MCF 10A (cell line): ENCODE data around the gene ME3. TPM values are rescaled to one million over a fixed set of nuclear protein-coding genes. Genes with fewer than 3 reads are reported as not detected.

ENCODE experiments used
- BruUV-seq: library from RNA; stranded (reverse); fragments of 400-500 nt; replicated peaks from 2 replicates; lab custom pipeline; 2021; lab: Mats Ljungman, UMichigan
- CTCF ChIA-PET: fragments of 300-600 bp; sonication (Branson Sonifier 250); formaldehyde crosslinking; extraction: SDS; loops from one replicate; lab custom pipeline; 2021; ENCODE audit warnings: antibody characterized with exemption, inconsistent platforms; lab: Yijun Ruan, JAX
- POLR2A ChIA-PET: fragments of 300-600, 350-650 bp; sonication (Branson Sonifier 250); formaldehyde crosslinking; extraction: SDS; loops from one replicate; lab custom pipeline; 2020; ENCODE audit warnings: antibody characterized with exemption, inconsistent platforms; lab: Yijun Ruan, JAX
- DNase-seq: peaks from one replicate; pipeline ENCODE4 v3.0.0-alpha.2; 2018; ENCODE audit not compliant: unreplicated experiment
- H3K27ac Mint-ChIP-seq: one replicate; pipeline ENCODE4 v1.8.0; 2022; ENCODE audit warnings: mild to moderate bottlenecking, low read depth, mixed read lengths; ENCODE audit not compliant: unreplicated experiment
- H3K27me3 Mint-ChIP-seq: one replicate; pipeline ENCODE4 v1.8.0; 2022; ENCODE audit warnings: mixed read lengths; ENCODE audit not compliant: insufficient read depth, unreplicated experiment
- H3K36me3 Mint-ChIP-seq: one replicate; pipeline ENCODE4 v1.8.0; 2022; ENCODE audit warnings: mild to moderate bottlenecking, moderate library complexity, mixed read lengths; ENCODE audit not compliant: insufficient read depth, unreplicated experiment
- H3K4me1 Mint-ChIP-seq: one replicate; pipeline ENCODE4 v1.8.0; 2022; ENCODE audit warnings: mixed read lengths; ENCODE audit not compliant: insufficient read depth, unreplicated experiment
- H3K4me3 Mint-ChIP-seq: one replicate; pipeline ENCODE4 v1.8.0; 2022; ENCODE audit warnings: mild to moderate bottlenecking, moderate library complexity, mixed read lengths; ENCODE audit not compliant: unreplicated experiment
- H3K9me3 Mint-ChIP-seq: one replicate; pipeline ENCODE4 v1.8.0; 2022; ENCODE audit warnings: mixed read lengths; ENCODE audit not compliant: unreplicated experiment
- intact Hi-C: fragments of 100-400 bp; cut with micrococcal nuclease; formaldehyde crosslinking; loops from 2 replicates; pipeline ENCODE4 v1.14.1; 2022
- total RNA-seq: library from RNA; stranded (reverse); gene quantifications from 2 replicates; pipeline ENCODE4 v1.2.3, GENCODE V29; 2022
- TF ChIP-seq, protein P1 (sequence below): fragments of 200-600 bp; IDR thresholded peaks from one replicate; pipeline ENCODE4 v1.8.0; 2022; ENCODE audit warnings: antibody characterized with exemption, mild to moderate bottlenecking; ENCODE audit not compliant: unreplicated experiment

Gene ME3
- total RNA-seq, 1 experiment from 2014 or later: not detected

DNA sequence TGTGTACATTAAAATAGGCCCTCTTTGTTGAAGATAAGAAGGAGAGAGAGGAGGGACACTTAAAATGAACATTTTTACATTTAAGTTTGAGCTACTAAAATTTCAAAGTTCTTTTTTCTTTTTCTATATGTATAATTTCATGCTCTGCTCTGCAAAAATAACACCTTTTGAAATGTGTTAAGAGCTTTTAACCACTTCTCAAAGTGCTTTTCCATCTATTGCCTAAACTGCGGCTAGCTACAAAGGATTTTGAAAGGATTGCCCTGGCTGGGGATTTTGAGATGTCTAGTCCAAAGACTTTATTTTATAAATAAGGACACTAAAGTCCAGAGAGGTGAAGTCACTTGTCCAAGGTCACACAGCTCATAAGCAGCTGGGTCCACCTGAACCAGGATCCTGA lies 159.3 kb downstream of the ME3 start:
- peaks cover 8% of the 10 kb centered on the region for H3K4me1 Mint-ChIP-seq
- ChIA-PET POLR2A (interaction anchor here (0.8 kb wide), 1 partner anchor 11 kb away, joined by 3 read pairs; no protein-coding TSS in a partner anchor), CTCF (interaction anchor here (0.5 to 0.9 kb wide), 4 partner anchors 30 to 341 kb away, joined by 3 read pairs; no protein-coding TSS in a partner anchor)
- no peak overlapping the region for H3K4me3 Mint-ChIP-seq
- BruUV-seq: no TSS peak
- no peaks in the 10 kb centered on the region for H3K9me3 Mint-ChIP-seq
- H3K36me3 Mint-ChIP-seq: no peaks in the 10 kb centered on the region
- DNase-seq: no peak
- TF ChIP-seq, protein P1, sequence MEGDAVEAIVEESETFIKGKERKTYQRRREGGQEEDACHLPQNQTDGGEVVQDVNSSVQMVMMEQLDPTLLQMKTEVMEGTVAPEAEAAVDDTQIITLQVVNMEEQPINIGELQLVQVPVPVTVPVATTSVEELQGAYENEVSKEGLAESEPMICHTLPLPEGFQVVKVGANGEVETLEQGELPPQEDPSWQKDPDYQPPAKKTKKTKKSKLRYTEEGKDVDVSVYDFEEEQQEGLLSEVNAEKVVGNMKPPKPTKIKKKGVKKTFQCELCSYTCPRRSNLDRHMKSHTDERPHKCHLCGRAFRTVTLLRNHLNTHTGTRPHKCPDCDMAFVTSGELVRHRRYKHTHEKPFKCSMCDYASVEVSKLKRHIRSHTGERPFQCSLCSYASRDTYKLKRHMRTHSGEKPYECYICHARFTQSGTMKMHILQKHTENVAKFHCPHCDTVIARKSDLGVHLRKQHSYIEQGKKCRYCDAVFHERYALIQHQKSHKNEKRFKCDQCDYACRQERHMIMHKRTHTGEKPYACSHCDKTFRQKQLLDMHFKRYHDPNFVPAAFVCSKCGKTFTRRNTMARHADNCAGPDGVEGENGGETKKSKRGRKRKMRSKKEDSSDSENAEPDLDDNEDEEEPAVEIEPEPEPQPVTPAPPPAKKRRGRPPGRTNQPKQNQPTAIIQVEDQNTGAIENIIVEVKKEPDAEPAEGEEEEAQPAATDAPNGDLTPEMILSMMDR: no peak
- no peaks in the 10 kb centered on the region for H3K27me3 Mint-ChIP-seq
- intact Hi-C loops: loop anchor here (5.0 kb wide), 1 partner anchor 64 kb away; no protein-coding TSS in a partner anchor
- no peak overlapping the region for H3K27ac Mint-ChIP-seq

- Mint-ChIP-seq H3K27me3 (no peaks in the 10 kb centered on the region), H3K27ac (no peak overlapping the region), H3K4me1 (peaks cover 8% of the 10 kb centered on the region), H3K9me3 (no peaks in the 10 kb centered on the region), H3K36me3 (no peaks in the 10 kb centered on the region), H3K4me3 (no peak overlapping the region)
- TF ChIP-seq, protein P1: no peak
- peak; percentile 74 for DNase-seq
- intact Hi-C loops: loop anchor here (5.0 kb wide), 1 partner anchor 66 kb away; no protein-coding TSS in a partner anchor
- no TSS peak for BruUV-seq
- ChIA-PET CTCF (no interaction called here), POLR2A (no interaction called here)
Measured at GRCh38 chr11:86511086-86511551, 161.3 kb downstream of the ME3 start.

- POLR2A ChIA-PET: no interaction called here
- Mint-ChIP-seq H3K4me1 (peaks cover 5% of the 10 kb centered on the region), H3K27me3 (no peaks in the 10 kb centered on the region), H3K36me3 (no peaks in the 10 kb centered on the region), H3K27ac (no peak overlapping the region), H3K4me3 (no peak overlapping the region), H3K9me3 (no peaks in the 10 kb centered on the region)
- no peak for DNase-seq
- TF ChIP-seq, protein P1: no peak
- BruUV-seq: TSS peak; percentile 91
- CTCF ChIA-PET: no interaction called here
- intact Hi-C loops: loop anchor here (5.0 kb wide), 1 partner anchor 67 kb away; no protein-coding TSS in a partner anchor
Measured at GRCh38 chr11:86510674-86511073, 161.7 kb downstream of the ME3 start.

GRCh38 chr11:86510097-86510496 lies 162.3 kb downstream of the ME3 start:
- CTCF ChIA-PET: no interaction called here
- TF ChIP-seq, protein P1: no peak
- no peaks in the 10 kb centered on the region for H3K9me3 Mint-ChIP-seq

More at GRCh38 chr11:86510097-86510496, 162.3 kb downstream of the ME3 start:
- no TSS peak for BruUV-seq
- H3K4me3 Mint-ChIP-seq: no peak overlapping the region
- no peak for DNase-seq
- no peaks in the 10 kb centered on the region for H3K4me1 Mint-ChIP-seq
- intact Hi-C loops: loop anchor here (5.0 kb wide), 1 partner anchor 67 kb away; no protein-coding TSS in a partner anchor
- no peak overlapping the region for H3K27ac Mint-ChIP-seq
- no peaks in the 10 kb centered on the region for H3K36me3 Mint-ChIP-seq
- POLR2A ChIA-PET: no interaction called here
- no peaks in the 10 kb centered on the region for H3K27me3 Mint-ChIP-seq
